ENCODE results near the gene CIDEC. TPM values are rescaled to one million over a fixed set of nuclear protein-coding genes. Genes with fewer than 3 reads are reported as not detected.

CIDEC gene
- total and polyA plus RNA-seq, 2 of the 13 experiments (the other 11 are each of a cell fraction or from before 2014, with no cell fraction given): 2.5 to 10.4 TPM

DNA sequence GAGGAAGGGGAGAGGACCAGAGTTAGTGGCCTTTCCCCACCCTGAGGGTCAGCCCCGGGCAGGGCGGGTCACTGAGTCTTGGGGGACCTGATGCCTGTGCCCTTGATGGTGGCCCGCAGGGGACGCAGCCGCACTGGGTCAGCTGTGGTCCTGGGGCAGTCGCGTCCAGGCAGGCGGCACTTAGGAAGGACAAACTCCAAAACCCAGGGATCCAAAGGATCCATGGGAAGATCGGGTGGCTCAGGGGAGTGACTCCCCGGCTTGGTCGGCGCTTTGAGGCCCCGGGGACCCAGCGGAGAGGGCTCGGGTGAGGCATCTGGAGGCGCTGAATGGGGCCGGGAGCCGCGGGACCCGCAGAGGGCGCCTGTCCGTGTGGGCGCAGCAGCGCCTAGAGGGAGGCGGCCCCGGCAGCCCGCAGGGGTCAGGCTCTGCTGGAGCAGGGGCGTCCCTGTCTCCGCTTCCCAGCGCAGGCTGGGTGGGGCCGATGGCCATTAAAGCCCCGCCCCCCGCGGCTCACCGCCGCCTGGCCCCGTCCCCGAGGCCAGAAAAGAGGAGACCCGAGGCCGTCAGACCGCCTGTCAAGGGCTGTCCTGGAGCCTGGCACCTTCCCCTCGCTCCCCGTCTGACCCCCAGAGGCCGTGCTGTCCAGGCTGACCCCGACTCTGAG lies 17.5 kb downstream of the CIDEC start (continued):
- TF ChIP-seq ZFX (CRISPR knock-in tag; IDR thresholded peaks at IDR 0.05; ENCODE audit: low read depth) (peak; percentile 54), ZMAT3 (CRISPR knock-in tag; conservative IDR thresholded peaks at IDR 0.05) (0 out of 2 replicates have a peak, but pooled peaks have one; percentile 40), KAT2B (IDR thresholded peaks at IDR 0.05; ENCODE audit: borderline replicate concordance, low read depth, low read length) (no peak), ZNF577 (CRISPR knock-in tag; IDR thresholded peaks at IDR 0.05; ENCODE audit: borderline replicate concordance, low read depth) (no peak), ZNF839 (CRISPR knock-in tag; IDR thresholded peaks at IDR 0.05; ENCODE audit: borderline replicate concordance) (0 out of 2 replicates have a peak, but pooled peaks have one; percentile 18), KDM3A (CRISPR knock-in tag; IDR thresholded peaks at IDR 0.05; ENCODE audit: low read depth) (peak; percentile 88), NFE2L2 (IDR thresholded peaks at IDR 0.05; ENCODE audit: low read length) (no peak), ZNF292 (CRISPR knock-in tag; IDR thresholded peaks at IDR 0.05; ENCODE audit: borderline replicate concordance, low read depth) (peak; percentile 41; the same call in 1 of the 2 replicates), ZNF703 (CRISPR knock-in tag; IDR thresholded peaks at IDR 0.05; ENCODE audit: borderline replicate concordance) (no peak), MAFK (conservative IDR thresholded peaks at IDR 0.05 in 1 of 2, IDR thresholded peaks at IDR 0.05 in 1 of 2; ENCODE audit: low read length in 2 of 2) (no peak), HDAC6 (IDR thresholded peaks at IDR 0.05; ENCODE audit: low read depth, low read length) (no peak)
- TF ChIP-seq, protein P1, sequence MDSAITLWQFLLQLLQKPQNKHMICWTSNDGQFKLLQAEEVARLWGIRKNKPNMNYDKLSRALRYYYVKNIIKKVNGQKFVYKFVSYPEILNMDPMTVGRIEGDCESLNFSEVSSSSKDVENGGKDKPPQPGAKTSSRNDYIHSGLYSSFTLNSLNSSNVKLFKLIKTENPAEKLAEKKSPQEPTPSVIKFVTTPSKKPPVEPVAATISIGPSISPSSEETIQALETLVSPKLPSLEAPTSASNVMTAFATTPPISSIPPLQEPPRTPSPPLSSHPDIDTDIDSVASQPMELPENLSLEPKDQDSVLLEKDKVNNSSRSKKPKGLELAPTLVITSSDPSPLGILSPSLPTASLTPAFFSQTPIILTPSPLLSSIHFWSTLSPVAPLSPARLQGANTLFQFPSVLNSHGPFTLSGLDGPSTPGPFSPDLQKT (CRISPR knock-in tag; IDR thresholded peaks at IDR 0.05; ENCODE audit: borderline replicate concordance): no peak
- TF ChIP-seq, protein P2, sequence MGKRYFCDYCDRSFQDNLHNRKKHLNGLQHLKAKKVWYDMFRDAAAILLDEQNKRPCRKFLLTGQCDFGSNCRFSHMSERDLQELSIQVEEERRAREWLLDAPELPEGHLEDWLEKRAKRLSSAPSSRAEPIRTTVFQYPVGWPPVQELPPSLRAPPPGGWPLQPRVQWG (CRISPR knock-in tag; IDR thresholded peaks at IDR 0.05; ENCODE audit: borderline replicate concordance, low read depth): no peak
- TF ChIP-seq, protein P3, sequence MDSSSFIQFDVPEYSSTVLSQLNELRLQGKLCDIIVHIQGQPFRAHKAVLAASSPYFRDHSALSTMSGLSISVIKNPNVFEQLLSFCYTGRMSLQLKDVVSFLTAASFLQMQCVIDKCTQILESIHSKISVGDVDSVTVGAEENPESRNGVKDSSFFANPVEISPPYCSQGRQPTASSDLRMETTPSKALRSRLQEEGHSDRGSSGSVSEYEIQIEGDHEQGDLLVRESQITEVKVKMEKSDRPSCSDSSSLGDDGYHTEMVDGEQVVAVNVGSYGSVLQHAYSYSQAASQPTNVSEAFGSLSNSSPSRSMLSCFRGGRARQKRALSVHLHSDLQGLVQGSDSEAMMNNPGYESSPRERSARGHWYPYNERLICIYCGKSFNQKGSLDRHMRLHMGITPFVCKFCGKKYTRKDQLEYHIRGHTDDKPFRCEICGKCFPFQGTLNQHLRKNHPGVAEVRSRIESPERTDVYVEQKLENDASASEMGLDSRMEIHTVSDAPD (CRISPR knock-in tag; IDR thresholded peaks at IDR 0.05): no peak
- TF ChIP-seq, protein P4, sequence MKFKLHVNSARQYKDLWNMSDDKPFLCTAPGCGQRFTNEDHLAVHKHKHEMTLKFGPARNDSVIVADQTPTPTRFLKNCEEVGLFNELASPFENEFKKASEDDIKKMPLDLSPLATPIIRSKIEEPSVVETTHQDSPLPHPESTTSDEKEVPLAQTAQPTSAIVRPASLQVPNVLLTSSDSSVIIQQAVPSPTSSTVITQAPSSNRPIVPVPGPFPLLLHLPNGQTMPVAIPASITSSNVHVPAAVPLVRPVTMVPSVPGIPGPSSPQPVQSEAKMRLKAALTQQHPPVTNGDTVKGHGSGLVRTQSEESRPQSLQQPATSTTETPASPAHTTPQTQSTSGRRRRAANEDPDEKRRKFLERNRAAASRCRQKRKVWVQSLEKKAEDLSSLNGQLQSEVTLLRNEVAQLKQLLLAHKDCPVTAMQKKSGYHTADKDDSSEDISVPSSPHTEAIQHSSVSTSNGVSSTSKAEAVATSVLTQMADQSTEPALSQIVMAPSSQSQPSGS (CRISPR knock-in tag; IDR thresholded peaks at IDR 0.05): no peak
- TF ChIP-seq, protein P5, sequence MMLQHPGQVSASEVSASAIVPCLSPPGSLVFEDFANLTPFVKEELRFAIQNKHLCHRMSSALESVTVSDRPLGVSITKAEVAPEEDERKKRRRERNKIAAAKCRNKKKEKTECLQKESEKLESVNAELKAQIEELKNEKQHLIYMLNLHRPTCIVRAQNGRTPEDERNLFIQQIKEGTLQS (CRISPR knock-in tag; IDR thresholded peaks at IDR 0.05): no peak
- TF ChIP-seq, protein P6, sequence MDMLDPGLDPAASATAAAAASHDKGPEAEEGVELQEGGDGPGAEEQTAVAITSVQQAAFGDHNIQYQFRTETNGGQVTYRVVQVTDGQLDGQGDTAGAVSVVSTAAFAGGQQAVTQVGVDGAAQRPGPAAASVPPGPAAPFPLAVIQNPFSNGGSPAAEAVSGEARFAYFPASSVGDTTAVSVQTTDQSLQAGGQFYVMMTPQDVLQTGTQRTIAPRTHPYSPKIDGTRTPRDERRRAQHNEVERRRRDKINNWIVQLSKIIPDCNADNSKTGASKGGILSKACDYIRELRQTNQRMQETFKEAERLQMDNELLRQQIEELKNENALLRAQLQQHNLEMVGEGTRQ (IDR thresholded peaks at IDR 0.05; ENCODE audit: low read depth, low read length): no peak
- TF ChIP-seq, protein P6 (CRISPR knock-in tag; IDR thresholded peaks at IDR 0.05; ENCODE audit: borderline replicate concordance): no peak
- TF ChIP-seq, protein P7, sequence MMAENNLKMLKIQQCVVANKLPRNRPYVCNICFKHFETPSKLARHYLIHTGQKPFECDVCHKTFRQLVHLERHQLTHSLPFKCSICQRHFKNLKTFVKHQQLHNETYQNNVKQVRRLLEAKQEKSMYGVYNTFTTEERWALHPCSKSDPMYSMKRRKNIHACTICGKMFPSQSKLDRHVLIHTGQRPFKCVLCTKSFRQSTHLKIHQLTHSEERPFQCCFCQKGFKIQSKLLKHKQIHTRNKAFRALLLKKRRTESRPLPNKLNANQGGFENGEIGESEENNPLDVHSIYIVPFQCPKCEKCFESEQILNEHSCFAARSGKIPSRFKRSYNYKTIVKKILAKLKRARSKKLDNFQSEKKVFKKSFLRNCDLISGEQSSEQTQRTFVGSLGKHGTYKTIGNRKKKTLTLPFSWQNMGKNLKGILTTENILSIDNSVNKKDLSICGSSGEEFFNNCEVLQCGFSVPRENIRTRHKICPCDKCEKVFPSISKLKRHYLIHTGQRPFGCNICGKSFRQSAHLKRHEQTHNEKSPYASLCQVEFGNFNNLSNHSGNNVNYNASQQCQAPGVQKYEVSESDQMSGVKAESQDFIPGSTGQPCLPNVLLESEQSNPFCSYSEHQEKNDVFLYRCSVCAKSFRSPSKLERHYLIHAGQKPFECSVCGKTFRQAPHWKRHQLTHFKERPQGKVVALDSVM (CRISPR knock-in tag; IDR thresholded peaks at IDR 0.05): peak; percentile 84; the same call in 1 of the 2 replicates

Measured in HepG2 (cell line).